ENCODE results near the gene WDR11. TPM values are rescaled to one million over a fixed set of nuclear protein-coding genes. Genes with fewer than 3 reads are reported as not detected.

The WDR11 gene
- total RNA-seq, 1 experiment from 2014 or later, result 48.7 TPM

- Histone ChIP-seq H4K91ac (ENCODE audit: insufficient read length, low read depth, low read length) (no peak overlapping the region), H3K56ac (ENCODE audit: insufficient read length, low read depth, low read length) (no peak overlapping the region), H3K14ac (ENCODE audit: insufficient read depth, low read length) (no peak overlapping the region), H2BK20ac (ENCODE audit: low read depth, low read length, poor library complexity, severe bottlenecking) (no peak overlapping the region), H2AFZ (ENCODE audit: low read length) (no peak overlapping the region), H2BK120ac (ENCODE audit: low read depth, low read length, poor library complexity, severe bottlenecking) (no peak overlapping the region), H2AK5ac (ENCODE audit: insufficient read length, low read length) (no peak overlapping the region), H4K20me1 (ENCODE audit: control insufficient read depth, insufficient read depth, insufficient read length) (no peaks in the 10 kb centered on the region), H3K4me1 (ENCODE audit: insufficient read depth, low read length) (no peaks in the 10 kb centered on the region), H4K5ac (ENCODE audit: insufficient read length, low read depth, low read length) (no peak overlapping the region), H3K79me2 (ENCODE audit: insufficient read depth, low read length) (no peaks in the 10 kb centered on the region), H3K4ac (ENCODE audit: low read depth, low read length) (no peak overlapping the region), H3K4me2 (ENCODE audit: insufficient read depth, insufficient read length, low read length) (no peak overlapping the region), H3K9ac (ENCODE audit: extremely low read depth, insufficient read length, low read length) (no peak overlapping the region), H4K8ac (replicated peaks; ENCODE audit: insufficient read length, low read depth, low read length) (no peak overlapping the region), H3K27ac (ENCODE audit: insufficient read length, low read depth, low read length) (no peak overlapping the region), H3K18ac (ENCODE audit: insufficient read length, low read depth, low read length) (no peak overlapping the region), H3K23me2 (ENCODE audit: insufficient read length, low read depth, low read length, poor library complexity, severe bottlenecking) (peaks cover 13% of the 10 kb centered on the region), H3K27me3 (ENCODE audit: insufficient read depth, low read length) (peaks cover 10% of the 10 kb centered on the region; the same call in 1 of the 2 replicates), H3K23ac (ENCODE audit: insufficient read length, low read depth, low read length) (no peak overlapping the region), H2BK5ac (ENCODE audit: insufficient read length, low read length) (no peak overlapping the region), H2BK15ac (ENCODE audit: low read depth, low read length) (no peak overlapping the region), H3T11ph (ENCODE audit: low read length) (no peak overlapping the region), H3K9me3 (ENCODE audit: control insufficient read depth, low read depth, low read length) (peaks cover 4% of the 10 kb centered on the region), H2BK12ac (ENCODE audit: insufficient read length, low read depth, low read length) (no peak overlapping the region), H3K79me1 (ENCODE audit: insufficient read depth, low read depth, low read length, poor library complexity, severe bottlenecking) (no peaks in the 10 kb centered on the region)
- Mint-ChIP-seq H3K36me3 (ENCODE audit: insufficient read depth in 1 of 3, low read depth in 3 of 3) (peaks cover 4 to 8% (median 4%) of the 10 kb centered on the region in 3 experiments; a peak in 4 of 7 replicates), H3K4me1 (peaks cover 23 to 26% of the 10 kb centered on the region in 2 experiments), H3K27ac (no peak overlapping the region), H3K9me3 (peaks cover under 1 to 11% of the 10 kb centered on the region in 2 experiments; a peak in 3 of 5 replicates), H3K27me3 (ENCODE audit: low read depth) (peaks cover 24% of the 10 kb centered on the region), H3K4me3 (no peak overlapping the region)
- no CpG with 5 or more reads among the region's 1 CpG for WGBS (ENCODE audit: extremely low coverage, insufficient read length, low lambda C conversion rate)
- TF ChIP-seq, protein P1, sequence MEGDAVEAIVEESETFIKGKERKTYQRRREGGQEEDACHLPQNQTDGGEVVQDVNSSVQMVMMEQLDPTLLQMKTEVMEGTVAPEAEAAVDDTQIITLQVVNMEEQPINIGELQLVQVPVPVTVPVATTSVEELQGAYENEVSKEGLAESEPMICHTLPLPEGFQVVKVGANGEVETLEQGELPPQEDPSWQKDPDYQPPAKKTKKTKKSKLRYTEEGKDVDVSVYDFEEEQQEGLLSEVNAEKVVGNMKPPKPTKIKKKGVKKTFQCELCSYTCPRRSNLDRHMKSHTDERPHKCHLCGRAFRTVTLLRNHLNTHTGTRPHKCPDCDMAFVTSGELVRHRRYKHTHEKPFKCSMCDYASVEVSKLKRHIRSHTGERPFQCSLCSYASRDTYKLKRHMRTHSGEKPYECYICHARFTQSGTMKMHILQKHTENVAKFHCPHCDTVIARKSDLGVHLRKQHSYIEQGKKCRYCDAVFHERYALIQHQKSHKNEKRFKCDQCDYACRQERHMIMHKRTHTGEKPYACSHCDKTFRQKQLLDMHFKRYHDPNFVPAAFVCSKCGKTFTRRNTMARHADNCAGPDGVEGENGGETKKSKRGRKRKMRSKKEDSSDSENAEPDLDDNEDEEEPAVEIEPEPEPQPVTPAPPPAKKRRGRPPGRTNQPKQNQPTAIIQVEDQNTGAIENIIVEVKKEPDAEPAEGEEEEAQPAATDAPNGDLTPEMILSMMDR (conservative IDR thresholded peaks at IDR 0.05), result no peak
- DNase-seq, result no peak
These were observed 102.7 kb downstream of the WDR11 start for GRCh38 chr10:120953897-120954296.
